Cardiac muscle cell (in vitro differentiated cells and primary cell): ENCODE measurements around the gene PPP1R12A. TPM values are rescaled to one million over a fixed set of nuclear protein-coding genes. Genes with fewer than 3 reads are reported as not detected.
A peak's percentile ranks its signal among the peaks of the same experiment; 100 is the strongest.

Experiments
- DNase-seq, 2 donors: peaks; one replicate each; pipeline versions ENCODE4 v3.0.0 to v3.0.0-alpha.2; 2010 to 2017; ENCODE audit warnings: low read depth in 1 of 2, low spot score in 1 of 2
- H3K27ac ChIP-seq: fragments of 200-600 bp; sonication (generic); 2 replicates; pipeline ENCODE4 v1.5.1; 2016
- H3K27me3 ChIP-seq: fragments of 200-600 bp; sonication (generic); 2 replicates; pipeline ENCODE4 v1.6.0; 2016; ENCODE audit warnings: control low read depth
- H3K36me3 ChIP-seq: fragments of 200-600 bp; sonication (generic); 2 replicates; pipeline ENCODE4 v1.5.1; 2016; ENCODE audit warnings: control low read depth
- H3K4me1 ChIP-seq: fragments of 200-600 bp; sonication (generic); 2 replicates; pipeline ENCODE4 v1.8.1; 2017; ENCODE audit warnings: low read depth, mild to moderate bottlenecking, mixed run types
- H3K4me3 ChIP-seq: fragments of 200-600 bp; sonication (generic); 2 replicates; pipeline ENCODE4 v1.5.1; 2016; ENCODE audit warnings: mild to moderate bottlenecking
- H3K9me3 ChIP-seq: fragments of 200-600 bp; sonication (generic); 2 replicates; pipeline ENCODE4 v1.5.1; 2017; ENCODE audit warnings: low read depth, mild to moderate bottlenecking, control low read depth
- CTCF ChIP-seq: IDR thresholded peaks from 2 replicates; pipeline ENCODE4 v1.5.1; 2012; ENCODE audit warnings: low read depth, mild to moderate bottlenecking, low read length
- polyA plus RNA-seq: library from polyadenylated mRNA; unstranded; fragments of >200 nt; fragmentation: Nextera tagmentation; extraction: Ambion mirVana; gene quantifications from 2 replicates; pipeline ENCODE4 v1.2.1, GENCODE V29; 2016
- total RNA-seq: library from RNA; depleted of rRNA; stranded (reverse); fragments of >200 nt; gene quantifications from 2 replicates; pipeline ENCODE4 v1.2.3, GENCODE V29; 2016

Gene PPP1R12A
- total and polyA plus RNA-seq, 2 experiments from 2014 or later: 194 to 208 TPM

GRCh38 chr12:79763766-79764452, 171.0 kb downstream of the PPP1R12A start:
- H3K4me3 ChIP-seq: no peak overlapping the region
- H3K27me3 ChIP-seq: no peaks in the 10 kb centered on the region
- H3K27ac ChIP-seq: no peak overlapping the region
- TF ChIP-seq CTCF: no peak
- H3K9me3 ChIP-seq: no peaks in the 10 kb centered on the region
- H3K36me3 ChIP-seq: no peaks in the 10 kb centered on the region
- peaks cover 3% of the 10 kb centered on the region for H3K4me1 ChIP-seq
- DNase-seq: peak in 1 of 2 donors; percentile 43

GRCh38 chr12:79761341-79761740, 173.6 kb downstream of the PPP1R12A start:
- H3K4me1 ChIP-seq: peaks cover 3% of the 10 kb centered on the region
- H3K36me3 ChIP-seq: no peaks in the 10 kb centered on the region
- no peak overlapping the region for H3K27ac ChIP-seq
- no peaks in the 10 kb centered on the region for H3K27me3 ChIP-seq
- H3K9me3 ChIP-seq: no peaks in the 10 kb centered on the region
- DNase-seq: no peak
- no peak for TF ChIP-seq CTCF
- no peak overlapping the region for H3K4me3 ChIP-seq

GRCh38 chr12:79747274-79747673, 187.6 kb downstream of the PPP1R12A start:
- Histone ChIP-seq H3K9me3 (no peaks in the 10 kb centered on the region), H3K27ac (no peak overlapping the region), H3K27me3 (no peaks in the 10 kb centered on the region), H3K4me3 (no peak overlapping the region), H3K36me3 (no peaks in the 10 kb centered on the region), H3K4me1 (no peaks in the 10 kb centered on the region)
- TF ChIP-seq CTCF: no peak
- DNase-seq: no peak

- DNase-seq: peak; percentile 76 to 79
- no peaks in the 10 kb centered on the region for H3K4me1 ChIP-seq
- TF ChIP-seq CTCF: peak; percentile 67
Observed at GRCh38 chr12:79737875-79738718, 196.8 kb downstream of the PPP1R12A start.

GRCh38 chr12:79732638-79733037, 202.3 kb downstream of the PPP1R12A start:
- DNase-seq: no peak
- no peaks in the 10 kb centered on the region for H3K36me3 ChIP-seq
- no peak for TF ChIP-seq CTCF
- H3K27ac ChIP-seq: no peak overlapping the region
- H3K27me3 ChIP-seq: no peaks in the 10 kb centered on the region
- no peaks in the 10 kb centered on the region for H3K4me1 ChIP-seq
- H3K4me3 ChIP-seq: no peak overlapping the region
- no peaks in the 10 kb centered on the region for H3K9me3 ChIP-seq

More at GRCh38 chr12:79737875-79738718, 196.8 kb downstream of the PPP1R12A start:
- Histone ChIP-seq H3K36me3 (no peaks in the 10 kb centered on the region), H3K9me3 (no peaks in the 10 kb centered on the region), H3K4me3 (no peak overlapping the region), H3K27ac (no peak overlapping the region), H3K27me3 (no peaks in the 10 kb centered on the region)
